Renal pelvis (tissue), 4 donors: Measurements from ENCODE around the gene CDH11. TPM values are rescaled to one million over a fixed set of nuclear protein-coding genes. Genes with fewer than 3 reads are reported as not detected.

Source experiments
- DNase-seq: peaks from one replicate; pipeline ENCODE4 v3.0.0-alpha.2; 2013
- polyA plus RNA-seq, 3 donors: library from polyadenylated mRNA; unstranded; fragments of 120-200 nt; gene quantifications; one replicate each; pipeline ENCODE4 v1.2.1, GENCODE V29; 2013; ENCODE audit not compliant: insufficient read length in 3 of 3

The CDH11 gene
- polyA plus RNA-seq, 3 donors = 147 to 204 (median 203) TPM

GRCh38 chr16:64925166-64925565 is 196.7 kb downstream of the CDH11 start:
- DNase-seq = no peak

- DNase-seq = no peak
These were observed 197.8 kb downstream of the CDH11 start for GRCh38 chr16:64924086-64924485.

GRCh38 chr16:64919929-64920607 is 201.8 kb downstream of the CDH11 start:
- no peak for DNase-seq

- no peak for DNase-seq
These were observed 202.7 kb downstream of the CDH11 start for GRCh38 chr16:64919141-64919540.

- DNase-seq = no peak
These were observed 205.8 kb downstream of the CDH11 start for GRCh38 chr16:64916051-64916450.

- no peak for DNase-seq
These were observed 211.5 kb downstream of the CDH11 start for GRCh38 chr16:64910356-64910755.

- no peak for DNase-seq
These were observed 214.0 kb downstream of the CDH11 start for GRCh38 chr16:64907844-64908243.

GRCh38 chr16:64903770-64904169 is 218.1 kb downstream of the CDH11 start:
- DNase-seq = no peak

- no peak for DNase-seq
These were observed 221.3 kb downstream of the CDH11 start for GRCh38 chr16:64900517-64900916.

- DNase-seq = no peak
These were observed 221.8 kb downstream of the CDH11 start for GRCh38 chr16:64900019-64900418.

GRCh38 chr16:64898159-64898558 is 223.7 kb downstream of the CDH11 start:
- DNase-seq = no peak
